Posterior vena cava (tissue), 2 donors: ENCODE results near the gene BAG2. TPM values are rescaled to one million over a fixed set of nuclear protein-coding genes. Genes with fewer than 3 reads are reported as not detected.
A peak's percentile ranks its signal among the peaks of the same experiment; 100 is the strongest.

ENCODE experiments used
- DNase-seq: peaks from one replicate; pipeline ENCODE4 v3.0.0-alpha.2; 2020; ENCODE audit warnings: low spot score
- intact Hi-C, 2 donors: fragments of 100-400 bp; cut with DNase I; formaldehyde crosslinking; loops; one replicate each; pipeline versions ENCODE4 v1.14.1 to v1.14.2; 2022 to 2023
- total RNA-seq, 2 donors: library from RNA; stranded (reverse); fragmentation: NEBNext Ultra II Directional; extraction: Animal tissue kit (Norgen Biotek cat#: 25700); gene quantifications; one replicate each; pipeline ENCODE4 v1.2.1, GENCODE V29; 2021
- donor health status: DM: yes; HTN: yes; CAD: no.
- donor health status: DM: yes; HTN: yes; CAD: no.

BAG2 gene
- total RNA-seq, 2 donors from 2014 or later = 32.6 to 45.8 TPM

GRCh38 chr6:57173056-57173885 is 1.1 kb downstream of the BAG2 start:
- DNase-seq = no peak

GRCh38 chr6:57173886-57174510 is 1.9 kb downstream of the BAG2 start:
- intact Hi-C loops = loop anchor here in 1 of 2 donors (10.0 kb wide), 1 partner anchor 141 kb away; the partner anchor contains the start of gene PRIM2
- no peak for DNase-seq

More at GRCh38 chr6:57173056-57173885, 1.1 kb downstream of the BAG2 start:
- intact Hi-C loops = loop anchor here in 1 of 2 donors (10.0 kb wide), 1 partner anchor 142 kb away; the partner anchor contains the start of gene PRIM2

- intact Hi-C loops = loop anchor here in 1 of 2 donors (10.0 kb wide), 1 partner anchor 140 kb away; the partner anchor contains the start of gene PRIM2
- no peak for DNase-seq
Observed at GRCh38 chr6:57174511-57174907, 2.4 kb downstream of the BAG2 start.

GRCh38 chr6:57177545-57178265 is 5.6 kb downstream of the BAG2 start:
- peak; percentile 87 for DNase-seq
- intact Hi-C loops = loop anchor here in 1 of 2 donors (2.0 to 10.0 kb wide), 2 partner anchors 81 to 137 kb away; partner anchors contain the start of gene PRIM2

- DNase-seq = no peak
- intact Hi-C loops = loop anchor here in 1 of 2 donors (10.0 kb wide), 1 partner anchor 134 kb away; the partner anchor contains the start of gene PRIM2
Observed at GRCh38 chr6:57180596-57180995, 8.5 kb downstream of the BAG2 start.

- intact Hi-C loops = loop anchor here in 1 of 2 donors (10.0 kb wide), 1 partner anchor 133 kb away; the partner anchor contains the start of gene PRIM2
- DNase-seq = no peak
Observed at GRCh38 chr6:57182017-57182432, 9.9 kb downstream of the BAG2 start.

- intact Hi-C loops = loop anchor here in 1 of 2 donors (10.0 kb wide), 1 partner anchor 131 kb away; the partner anchor contains the start of gene PRIM2
- no peak for DNase-seq
Observed at GRCh38 chr6:57183336-57183735, 11.2 kb downstream of the BAG2 start.

- intact Hi-C loops = no loop called here
Observed at GRCh38 chr6:57190140-57190539, 18.0 kb downstream of the BAG2 start.

GRCh38 chr6:57193177-57193576 is 21.1 kb downstream of the BAG2 start:
- no peak for DNase-seq
- intact Hi-C loops = no loop called here

More at GRCh38 chr6:57190140-57190539, 18.0 kb downstream of the BAG2 start:
- no peak for DNase-seq

- no peak for DNase-seq
- intact Hi-C loops = no loop called here
Observed at GRCh38 chr6:57195457-57195856, 23.3 kb downstream of the BAG2 start.

- intact Hi-C loops = loop anchor here in 1 of 2 donors (1.0 kb wide), 1 partner anchor 49 kb away; no protein-coding TSS in a partner anchor
- DNase-seq = no peak
Observed at GRCh38 chr6:57198926-57199636, 27.0 kb downstream of the BAG2 start.

- intact Hi-C loops = no loop called here
Observed at GRCh38 chr6:57201718-57202117, 29.6 kb downstream of the BAG2 start.

GRCh38 chr6:57205550-57206328 is 33.6 kb downstream of the BAG2 start:
- intact Hi-C loops = no loop called here
- DNase-seq = no peak

More at GRCh38 chr6:57201718-57202117, 29.6 kb downstream of the BAG2 start:
- no peak for DNase-seq

- intact Hi-C loops = no loop called here
- no peak for DNase-seq
Observed at GRCh38 chr6:57207141-57207540, 35.0 kb downstream of the BAG2 start.

- DNase-seq = no peak
- intact Hi-C loops = no loop called here
Observed at GRCh38 chr6:57207872-57208271, 35.7 kb downstream of the BAG2 start.

GRCh38 chr6:57209030-57209429 is 36.9 kb downstream of the BAG2 start:
- no peak for DNase-seq
- intact Hi-C loops = no loop called here

- intact Hi-C loops = no loop called here
- DNase-seq = no peak
Observed at GRCh38 chr6:57210060-57210459, 37.9 kb downstream of the BAG2 start.

- no peak for DNase-seq
- intact Hi-C loops = no loop called here
Observed at GRCh38 chr6:57215260-57215659, 43.1 kb downstream of the BAG2 start.
